Lower leg skin (tissue), 4 donors: ENCODE measurements around the gene LIPG. TPM values are rescaled to one million over a fixed set of nuclear protein-coding genes. Genes with fewer than 3 reads are reported as not detected.
"Not testable (repeated sequence)": the region's sequence is repeated elsewhere in the genome, so short reads cannot be mapped to it uniquely, and the experiment has no call there.

ENCODE experiments used
- DNase-seq, 2 donors: peaks; one replicate each; pipeline ENCODE4 v3.0.0-alpha.2; 2019; ENCODE audit warnings: low spot score in 2 of 2
- H3K4me3 ChIP-seq: fragments of 200-600 bp; sonication (generic); 2 replicates; pipeline ENCODE4 v1.5.1; 2017; ENCODE audit warnings: mild to moderate bottlenecking, low read depth; ENCODE audit not compliant: poor library complexity, severe bottlenecking
- POLR2A ChIP-seq, 2 donors: fragments of 450-650 bp; IDR thresholded peaks; one replicate each; pipeline ENCODE4 v1.6.1; 2016 to 2017; ENCODE audit warnings: antibody characterized with exemption in 2 of 2, mild to moderate bottlenecking in 1 of 2, moderate library complexity in 1 of 2
- WGBS, 2 donors: methylation state at CpG; one replicate each; pipeline ENCODE4 v1.1.5; 2018; 5-methylcytosine and 5-hydroxymethylcytosine counted together
- intact Hi-C: fragments of 100-400 bp; cut with DNase I; formaldehyde crosslinking; loops from one replicate; pipeline ENCODE4 v1.15.0; 2023; ENCODE audit warnings: low total_unique reads
- total RNA-seq, 4 donors: library from RNA; depleted of rRNA; stranded (reverse); fragments of >200 nt; gene quantifications; one replicate each; pipeline ENCODE4 v1.1.0, GENCODE V29; 2016
- TF ChIP-seq, protein P1 (sequence below), 3 donors: fragments of 450-650 bp; IDR thresholded peaks; one replicate each; pipeline ENCODE4 v1.5.1; 2016; ENCODE audit warnings: antibody characterized with exemption in 3 of 3, mild to moderate bottlenecking in 3 of 3, moderate library complexity in 2 of 3

LIPG gene
- total RNA-seq, 4 donors from 2014 or later, result 0.23 to 3.6 (median 2.0) TPM

DNA sequence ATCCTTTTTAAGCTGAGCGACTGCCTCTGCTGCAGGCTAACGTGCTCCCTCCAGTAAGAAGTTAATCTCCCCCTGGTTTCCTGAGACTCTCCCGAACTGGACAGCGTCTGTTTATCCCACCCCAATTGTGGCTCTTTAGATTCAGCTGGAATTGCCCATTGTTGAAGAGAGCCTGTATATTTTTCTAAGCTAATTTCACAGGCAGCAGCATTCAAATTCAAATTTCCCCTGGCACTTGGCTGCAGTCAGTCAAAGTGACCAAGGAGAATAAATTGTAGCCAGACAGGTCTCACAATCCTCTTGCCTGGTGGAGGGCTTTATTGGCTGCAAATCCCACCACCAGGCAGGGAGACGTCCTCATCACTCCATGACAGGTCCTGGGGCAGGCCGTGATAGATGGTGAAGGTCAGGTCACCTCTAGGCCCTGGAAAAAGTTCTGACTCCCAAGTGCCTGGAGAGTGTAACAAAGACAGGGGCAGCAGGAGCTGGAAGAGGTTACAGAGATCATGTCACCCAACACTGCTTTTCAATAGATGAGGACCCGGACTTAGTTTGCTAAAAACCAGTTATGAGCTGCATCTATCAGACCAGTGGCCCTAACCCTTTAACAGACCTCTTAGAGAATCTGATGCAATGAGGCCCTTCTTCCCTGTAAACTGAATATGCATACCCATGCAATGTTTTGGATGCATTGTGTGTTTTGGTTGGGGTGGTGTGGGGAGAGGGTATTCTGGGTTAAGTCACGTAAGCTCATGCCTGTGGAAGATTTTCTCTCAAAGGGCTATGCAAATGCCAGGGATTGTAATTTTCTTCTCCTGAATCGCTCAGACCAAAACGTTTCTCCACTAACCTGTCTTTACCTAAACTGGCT lies 42.5 kb upstream of the LIPG start:
- WGBS, 2 donors, result 84 to 89% methylated on average over 10 of the region's 10 CpGs
- TF ChIP-seq, protein P1, sequence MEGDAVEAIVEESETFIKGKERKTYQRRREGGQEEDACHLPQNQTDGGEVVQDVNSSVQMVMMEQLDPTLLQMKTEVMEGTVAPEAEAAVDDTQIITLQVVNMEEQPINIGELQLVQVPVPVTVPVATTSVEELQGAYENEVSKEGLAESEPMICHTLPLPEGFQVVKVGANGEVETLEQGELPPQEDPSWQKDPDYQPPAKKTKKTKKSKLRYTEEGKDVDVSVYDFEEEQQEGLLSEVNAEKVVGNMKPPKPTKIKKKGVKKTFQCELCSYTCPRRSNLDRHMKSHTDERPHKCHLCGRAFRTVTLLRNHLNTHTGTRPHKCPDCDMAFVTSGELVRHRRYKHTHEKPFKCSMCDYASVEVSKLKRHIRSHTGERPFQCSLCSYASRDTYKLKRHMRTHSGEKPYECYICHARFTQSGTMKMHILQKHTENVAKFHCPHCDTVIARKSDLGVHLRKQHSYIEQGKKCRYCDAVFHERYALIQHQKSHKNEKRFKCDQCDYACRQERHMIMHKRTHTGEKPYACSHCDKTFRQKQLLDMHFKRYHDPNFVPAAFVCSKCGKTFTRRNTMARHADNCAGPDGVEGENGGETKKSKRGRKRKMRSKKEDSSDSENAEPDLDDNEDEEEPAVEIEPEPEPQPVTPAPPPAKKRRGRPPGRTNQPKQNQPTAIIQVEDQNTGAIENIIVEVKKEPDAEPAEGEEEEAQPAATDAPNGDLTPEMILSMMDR (IDR thresholded peaks at IDR 0.05), result no peak
- TF ChIP-seq POLR2A (IDR thresholded peaks at IDR 0.05), result no peak
- no peak overlapping the region for H3K4me3 ChIP-seq
- no peak for DNase-seq
- intact Hi-C loops, result no loop called here

DNA sequence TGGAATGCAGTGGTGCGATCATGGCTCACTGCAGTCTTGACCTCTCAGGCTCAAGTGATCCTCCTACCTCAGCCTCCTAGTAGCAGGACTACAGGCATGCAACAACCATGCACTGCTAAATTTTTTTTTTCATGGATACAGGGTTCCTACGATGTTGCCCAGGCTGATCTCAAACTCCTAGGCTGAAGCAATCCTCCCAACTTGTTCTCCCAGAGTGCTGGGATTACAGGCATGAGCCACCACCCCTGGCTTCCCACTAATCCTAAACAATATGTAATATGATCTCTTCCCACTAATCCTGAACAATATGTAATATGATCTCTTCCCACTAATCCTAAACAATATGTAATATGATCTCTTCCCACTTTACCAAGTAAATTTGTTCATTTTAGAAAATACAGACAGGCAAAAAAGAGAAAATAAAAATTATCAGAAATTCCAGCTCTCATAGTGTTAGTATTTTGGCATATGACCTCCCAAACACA lies 41.2 kb upstream of the LIPG start:
- no peak for TF ChIP-seq POLR2A (IDR thresholded peaks at IDR 0.05)
- TF ChIP-seq, protein P1 (IDR thresholded peaks at IDR 0.05), result no peak
- DNase-seq, result no peak
- H3K4me3 ChIP-seq, result no peak overlapping the region
- intact Hi-C loops, result no loop called here
- WGBS, 2 donors, result 63 to 74% methylated on average over 2 of the region's 2 CpGs

DNA sequence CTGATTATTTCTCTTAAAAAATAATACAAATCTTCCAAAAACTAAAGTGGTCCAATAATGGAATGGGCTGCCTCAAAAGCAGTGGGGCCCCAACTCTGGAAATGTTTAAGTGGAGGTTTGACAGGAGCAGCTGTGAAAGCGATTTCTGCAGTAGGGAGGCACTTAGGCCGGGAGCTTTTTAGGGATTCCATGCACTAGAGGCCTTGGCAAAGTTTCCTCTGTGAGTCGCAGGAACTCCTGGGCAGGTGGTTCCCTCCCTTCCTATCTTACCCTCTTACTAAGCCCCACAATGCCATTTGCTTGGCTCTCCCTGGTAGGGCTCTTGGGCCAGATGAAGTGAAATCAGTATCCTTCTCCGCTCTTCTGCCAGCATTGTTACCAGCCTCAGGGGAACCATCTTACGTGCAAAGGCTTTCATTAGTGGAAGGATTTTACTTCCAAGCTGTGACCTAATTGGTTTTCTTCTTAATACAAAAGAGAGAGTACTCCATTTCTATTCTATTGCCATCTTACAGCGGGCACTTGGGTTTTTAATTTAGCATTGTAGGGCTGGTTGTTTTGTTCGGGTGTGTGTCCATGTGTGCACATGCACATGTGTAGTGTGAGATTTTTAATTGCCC lies 40.5 kb upstream of the LIPG start:
- WGBS, 2 donors, result 72% methylated on average over 7 of the region's 7 CpGs
- intact Hi-C loops, result no loop called here
- no peak for DNase-seq
- H3K4me3 ChIP-seq, result no peak overlapping the region
- TF ChIP-seq, protein P1 (IDR thresholded peaks at IDR 0.05), result no peak
- TF ChIP-seq POLR2A (IDR thresholded peaks at IDR 0.05), result no peak

DNA sequence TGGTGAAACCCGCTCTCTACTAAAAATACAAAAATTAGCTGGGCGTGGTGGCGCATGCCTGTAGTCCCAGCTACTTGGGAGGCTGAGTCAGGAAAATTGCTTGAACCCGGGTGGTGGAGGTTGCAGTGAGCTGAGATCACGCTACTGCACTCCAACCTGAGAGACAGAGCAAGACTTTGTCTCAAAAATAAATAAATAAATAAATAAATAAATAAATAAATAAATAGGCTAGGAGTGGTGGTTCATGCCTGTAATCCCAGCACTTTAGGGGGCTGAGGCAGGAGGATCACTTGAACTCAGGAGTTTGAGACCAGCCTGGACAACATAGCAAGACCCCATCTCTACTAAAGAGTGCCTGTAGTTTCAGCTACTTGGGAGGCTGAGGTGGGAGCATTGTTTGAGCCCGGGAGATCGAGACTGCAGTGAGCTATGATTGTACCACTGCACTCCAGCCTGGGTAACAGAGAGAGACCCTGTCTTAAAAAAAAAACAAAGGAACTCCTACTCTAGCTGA lies 38.2 kb upstream of the LIPG start:
- intact Hi-C loops, DNase-seq, H3K4me3 ChIP-seq: not testable (repeated sequence)
- 90 to 95% methylated on average over 7 of the region's 7 CpGs for WGBS, 2 donors

DNA sequence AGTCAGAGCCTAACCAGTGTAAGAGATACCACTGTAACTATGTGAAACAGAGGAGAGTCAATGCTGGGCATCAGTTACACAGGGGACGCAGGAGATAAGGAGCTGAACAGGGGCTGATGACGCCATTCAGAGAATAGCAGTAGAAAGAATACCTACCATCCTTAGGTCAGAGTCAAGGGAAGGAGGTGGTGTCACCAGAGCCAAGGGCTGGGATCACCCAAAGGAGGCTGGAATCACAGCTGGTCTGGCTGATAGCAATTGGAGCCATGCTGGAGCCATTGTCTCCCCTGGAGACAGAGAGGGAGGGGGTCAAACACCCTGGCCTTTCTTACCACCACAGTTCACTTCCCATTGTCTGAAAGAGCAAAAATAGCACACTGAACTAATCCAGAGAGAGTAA lies 37.5 kb upstream of the LIPG start:
- WGBS, 2 donors, result 85 to 92% methylated on average over 2 of the region's 2 CpGs
- TF ChIP-seq POLR2A (IDR thresholded peaks at IDR 0.05), result no peak
- TF ChIP-seq, protein P1 (IDR thresholded peaks at IDR 0.05), result no peak
- intact Hi-C loops, result no loop called here
- DNase-seq, result no peak
- no peak overlapping the region for H3K4me3 ChIP-seq

DNA sequence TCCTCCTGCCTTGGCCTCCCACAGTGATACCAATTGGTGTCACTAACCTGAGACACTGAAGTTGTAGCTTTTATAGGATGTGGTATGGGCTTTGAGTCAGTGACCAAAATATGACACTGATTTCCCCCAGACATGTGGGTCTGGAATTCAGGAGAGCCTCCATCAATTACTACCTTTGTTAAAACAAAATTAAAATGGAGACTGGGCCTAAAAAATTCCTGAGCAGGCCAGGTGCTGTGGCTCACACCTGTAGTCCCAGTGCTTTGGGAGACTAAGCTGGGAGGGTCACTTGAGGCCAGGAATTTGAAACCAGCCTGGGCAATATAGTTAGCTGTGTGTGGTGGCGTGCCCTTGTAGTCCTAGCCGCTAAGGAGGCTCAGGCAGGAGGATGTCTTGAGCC lies 36.9 kb upstream of the LIPG start:
- TF ChIP-seq, protein P1 (IDR thresholded peaks at IDR 0.05), result no peak
- TF ChIP-seq POLR2A (IDR thresholded peaks at IDR 0.05), result no peak
- H3K4me3 ChIP-seq, result no peak overlapping the region
- 95 to 100% methylated on average over 2 of the region's 2 CpGs for WGBS, 2 donors
- intact Hi-C loops, result no loop called here
- DNase-seq, result no peak
